ENCODE measurements around the gene NXT1.
A peak's percentile ranks its signal among the peaks of the same experiment; 100 is the strongest.

DNA sequence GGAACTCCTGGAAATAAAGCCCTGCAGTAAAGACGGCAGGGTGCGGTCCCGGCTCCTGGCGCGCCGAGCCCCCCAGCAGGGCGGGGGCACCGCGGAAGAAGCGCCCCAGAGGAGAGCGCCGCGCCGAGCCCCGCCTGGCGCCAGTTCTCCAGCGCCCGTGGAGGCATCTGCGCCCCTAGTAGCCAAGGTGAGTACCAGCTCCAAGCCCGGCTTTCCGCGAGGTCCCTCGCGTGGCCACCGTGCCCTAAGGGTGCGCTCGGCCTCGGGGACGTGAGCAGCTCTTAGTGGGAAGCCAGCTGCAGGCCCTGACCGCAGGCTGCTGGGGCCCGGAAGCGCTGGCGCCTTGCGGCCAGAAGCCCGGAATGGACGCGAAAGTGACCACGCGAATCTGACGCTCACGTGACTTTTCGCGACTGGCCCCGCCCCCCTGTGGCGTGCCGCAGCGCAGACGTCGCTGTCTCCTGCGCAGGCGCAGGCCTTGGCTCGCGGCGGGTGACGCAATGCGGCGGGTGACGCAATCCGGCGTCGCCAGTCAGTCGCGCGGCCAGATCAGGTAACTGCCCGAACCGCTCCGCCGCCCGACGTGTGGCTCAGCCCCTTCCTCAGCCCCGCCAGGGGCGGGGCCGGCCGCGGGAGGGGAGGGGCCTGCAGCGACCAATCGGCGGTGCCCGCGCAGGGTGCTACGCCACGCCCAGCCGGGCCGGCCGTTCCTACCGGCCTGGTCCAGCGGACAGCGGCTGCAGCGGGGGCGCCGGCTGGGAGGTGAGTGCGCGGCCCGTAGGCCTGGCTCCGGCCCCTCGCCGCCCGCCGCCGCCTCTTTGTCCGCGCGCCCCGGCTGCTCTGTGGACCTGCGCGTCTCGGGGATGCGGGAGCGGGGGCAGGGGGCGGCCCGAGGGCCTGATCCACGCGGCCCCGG lies 11.1 kb downstream of the NXT1 start, which contains the start of gene GZF1:
- TF ChIP-seq CTCF (IDR thresholded peaks at IDR 0.05) = peak in 1 of 3 donors; percentile 96
- peak in 1 of 2 donors; percentile 85 for TF ChIP-seq POLR2A (IDR thresholded peaks at IDR 0.05)
